ACHN (cell line): Measurements from ENCODE around the gene TP63.

Experiments used
- DNase-seq: peaks from one replicate; pipeline ENCODE4 v3.0.0-alpha.2; 2015
- in situ Hi-C: cut with HindIII; loops from 2 replicates; pipeline ENCODE4 v1.10.0; 2017; ENCODE audit warnings: low sequenced_read_pairs, low pct_ligation_motif_present, low pct_unique_long_range_greater_than_20kb

TP63 gene

DNA sequence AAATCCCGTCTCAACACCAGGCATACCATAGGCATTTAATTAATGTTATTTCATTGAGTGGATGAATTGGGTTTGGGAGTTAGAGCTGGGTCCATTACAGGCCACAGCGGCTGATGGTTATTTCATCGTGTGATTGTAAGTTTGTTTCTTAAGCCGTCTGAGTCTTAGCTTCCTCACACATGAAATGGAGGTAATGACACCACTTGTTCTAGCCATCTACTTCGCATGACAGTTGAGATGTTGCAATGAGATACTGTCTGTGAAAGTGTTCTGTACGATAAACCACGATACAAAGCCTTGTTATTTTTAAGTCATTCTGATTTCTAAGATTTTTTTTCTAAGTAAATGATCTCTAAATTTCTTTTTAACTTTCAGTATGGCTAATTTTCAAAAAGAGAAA is 8.6 kb upstream of the TP63 start:
- DNase-seq: no peak
- in situ Hi-C loops: no loop called here

DNA sequence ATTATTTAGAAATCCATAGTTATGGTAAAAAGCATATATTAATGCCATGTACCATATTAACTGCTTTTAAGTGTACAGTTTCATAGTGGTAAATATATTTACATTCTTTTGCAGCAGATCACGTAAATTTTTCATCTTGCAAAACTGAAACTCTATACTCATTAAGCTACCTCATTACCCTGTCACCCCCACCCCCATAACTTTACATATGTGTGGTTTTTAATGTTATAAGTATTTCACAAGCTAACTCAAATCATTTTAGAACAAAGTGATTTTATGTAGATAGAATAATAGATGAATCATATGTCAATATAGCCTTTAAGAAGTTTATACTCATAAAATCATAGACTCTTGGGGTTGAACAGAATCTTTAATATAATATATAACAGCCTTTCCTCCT is 7.1 kb upstream of the TP63 start:
- no peak for DNase-seq
- in situ Hi-C loops: no loop called here

GRCh38 chr3:189625071-189625470 is 6.1 kb upstream of the TP63 start:
- DNase-seq: no peak
- in situ Hi-C loops: no loop called here

- DNase-seq: no peak
- in situ Hi-C loops: no loop called here
These were observed 5.6 kb upstream of the TP63 start for GRCh38 chr3:189625572-189625971.

DNA sequence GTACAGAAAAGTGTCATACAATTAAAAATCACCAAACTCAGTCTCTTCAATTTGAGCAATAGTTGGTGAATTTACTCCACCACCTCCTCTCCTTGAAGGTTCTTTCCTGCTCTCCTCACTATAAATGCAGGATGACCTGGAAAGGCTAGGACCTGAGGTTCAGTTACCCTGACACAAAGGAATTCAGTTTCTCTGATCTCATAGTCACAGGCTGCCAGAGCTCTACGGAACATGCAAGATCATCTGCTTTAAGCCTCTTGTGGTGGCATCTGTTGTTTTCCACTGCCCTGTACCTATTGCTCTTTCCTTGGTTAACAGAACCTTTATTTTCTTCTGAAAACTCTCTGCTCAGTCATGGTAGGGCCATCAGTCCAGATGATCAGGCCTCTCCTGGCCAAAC is 4.9 kb upstream of the TP63 start:
- no peak for DNase-seq
- in situ Hi-C loops: no loop called here

- DNase-seq: no peak
- in situ Hi-C loops: no loop called here
These were observed 1.3 kb upstream of the TP63 start for GRCh38 chr3:189629803-189630455.

DNA sequence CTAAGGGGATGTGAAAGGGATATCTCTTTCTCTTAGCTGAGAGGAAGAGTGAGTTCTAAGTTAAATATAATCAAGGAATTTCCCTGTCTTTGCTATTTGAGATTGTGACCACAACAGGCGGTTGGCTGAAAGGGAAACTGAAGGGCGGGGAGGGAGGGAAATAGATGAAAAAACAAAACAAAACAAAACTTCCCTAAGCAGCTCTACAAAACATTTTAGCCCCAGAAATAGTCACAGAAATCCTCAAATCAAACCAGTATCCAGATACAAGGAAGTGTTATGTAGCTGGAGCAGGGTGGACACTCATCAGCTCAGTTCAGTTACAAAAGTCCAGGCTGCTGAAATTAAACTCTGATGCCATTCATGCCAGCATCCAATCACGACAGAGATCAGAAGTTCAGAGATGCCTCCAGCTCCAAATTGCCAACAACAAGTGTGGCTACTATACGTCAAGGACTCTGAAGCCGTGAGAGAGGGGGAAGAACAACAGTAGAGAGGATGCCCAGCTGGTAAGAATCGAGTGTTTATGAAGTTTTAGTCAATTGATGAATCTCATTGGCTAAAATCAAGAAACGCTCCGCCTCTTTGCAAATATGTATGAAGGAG is 319 bp upstream of the TP63 start:
- no peak for DNase-seq
- in situ Hi-C loops: no loop called here

DNA sequence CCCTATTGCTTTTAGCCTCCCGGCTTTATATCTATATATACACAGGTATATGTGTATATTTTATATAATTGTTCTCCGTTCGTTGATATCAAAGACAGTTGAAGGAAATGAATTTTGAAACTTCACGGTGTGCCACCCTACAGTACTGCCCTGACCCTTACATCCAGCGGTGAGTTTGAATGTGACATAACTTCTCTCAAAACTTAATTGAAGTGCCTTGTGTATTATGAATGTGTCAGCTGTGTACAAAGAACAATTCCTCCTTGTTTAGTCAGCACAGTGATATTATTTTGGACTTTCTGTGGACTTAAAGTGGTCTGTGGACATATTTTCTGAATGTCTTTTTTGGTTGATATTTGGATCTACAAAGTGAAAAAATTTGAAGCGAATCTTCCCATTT is 220 bp downstream of the TP63 start:
- in situ Hi-C loops: no loop called here
- no peak for DNase-seq

DNA sequence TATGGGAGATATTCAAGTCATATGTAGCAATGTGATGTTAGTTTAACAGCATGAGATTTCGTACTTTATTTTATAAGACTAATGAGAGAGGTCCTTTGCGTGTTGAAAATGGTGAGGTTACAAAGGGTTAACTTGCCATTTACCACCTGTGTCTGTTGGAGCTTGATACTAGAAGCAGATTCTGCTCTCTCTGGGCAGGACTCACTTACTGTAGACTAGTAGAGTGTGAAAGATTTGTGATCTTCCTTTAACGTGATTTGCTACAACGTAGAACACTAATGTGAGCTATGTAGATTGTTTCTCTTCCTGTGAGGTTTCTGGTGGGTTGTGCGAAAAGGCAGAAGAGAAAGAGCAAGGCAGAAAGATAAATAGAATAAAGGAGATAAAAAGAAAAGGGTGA is 1.1 kb downstream of the TP63 start:
- DNase-seq: no peak
- in situ Hi-C loops: no loop called here

- no peak for DNase-seq
- in situ Hi-C loops: no loop called here
These were observed 4.2 kb downstream of the TP63 start for GRCh38 chr3:189635339-189635738.

DNA sequence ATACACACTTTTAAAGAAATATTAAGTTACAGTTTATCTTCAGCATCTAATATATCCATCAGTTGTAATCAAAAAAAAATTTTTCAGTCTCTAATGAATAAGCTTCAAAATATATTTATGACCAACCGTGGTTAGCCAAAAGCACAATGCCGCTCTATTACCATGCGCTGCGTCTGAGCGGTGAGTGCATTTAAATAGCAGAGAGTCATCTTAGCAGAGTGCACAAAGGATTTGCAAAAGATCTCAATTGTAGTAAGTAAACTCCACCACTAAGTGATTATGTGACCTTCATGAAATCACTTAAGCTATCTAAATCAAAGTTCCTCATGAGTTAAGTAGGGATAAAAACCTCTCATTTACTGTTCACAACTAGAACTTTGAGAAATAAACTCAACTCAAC is 4.9 kb downstream of the TP63 start:
- in situ Hi-C loops: no loop called here
- DNase-seq: no peak

GRCh38 chr3:189637750-189638149 is 6.6 kb downstream of the TP63 start:
- in situ Hi-C loops: no loop called here
- DNase-seq: no peak

- DNase-seq: no peak
- in situ Hi-C loops: no loop called here
These were observed 7.3 kb downstream of the TP63 start for GRCh38 chr3:189638276-189639031.

- in situ Hi-C loops: no loop called here
- DNase-seq: no peak
These were observed 10.6 kb downstream of the TP63 start for GRCh38 chr3:189641776-189642175.

DNA sequence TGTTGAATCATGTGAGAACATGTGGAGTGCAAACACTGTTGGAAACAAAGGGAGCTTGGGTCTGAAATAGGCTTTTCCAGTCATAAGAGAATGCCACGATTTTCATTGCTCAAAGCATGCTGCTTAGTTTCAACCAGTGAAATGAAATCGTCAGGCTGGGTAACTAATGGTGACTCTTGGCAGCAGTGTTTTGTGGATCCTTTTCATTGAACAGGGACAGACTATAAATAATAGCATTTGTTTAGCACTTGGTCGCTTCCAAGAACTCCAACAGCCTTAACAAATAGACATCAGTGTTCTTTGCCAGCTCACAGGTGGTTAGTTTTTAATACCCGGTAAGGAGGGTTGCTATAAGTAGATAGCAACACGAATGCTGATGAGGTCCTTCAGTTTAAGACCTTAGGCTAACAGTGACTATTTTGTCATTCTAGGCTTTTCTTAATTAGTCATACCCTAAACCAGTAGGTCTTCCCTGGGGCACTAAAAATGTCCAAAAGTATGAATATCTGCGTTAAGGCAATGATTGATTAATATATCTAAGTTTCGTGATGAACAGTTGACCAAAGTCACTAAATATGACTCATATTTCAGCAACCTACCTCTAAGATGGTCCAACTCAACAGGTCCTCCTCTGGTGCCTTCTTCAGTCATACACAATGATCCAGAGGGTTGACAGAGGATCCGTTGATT is 15.8 kb downstream of the TP63 start:
- DNase-seq: no peak
- in situ Hi-C loops: no loop called here

GRCh38 chr3:189652042-189652441 is 20.9 kb downstream of the TP63 start:
- DNase-seq: peak; percentile 18
- in situ Hi-C loops: no loop called here

DNA sequence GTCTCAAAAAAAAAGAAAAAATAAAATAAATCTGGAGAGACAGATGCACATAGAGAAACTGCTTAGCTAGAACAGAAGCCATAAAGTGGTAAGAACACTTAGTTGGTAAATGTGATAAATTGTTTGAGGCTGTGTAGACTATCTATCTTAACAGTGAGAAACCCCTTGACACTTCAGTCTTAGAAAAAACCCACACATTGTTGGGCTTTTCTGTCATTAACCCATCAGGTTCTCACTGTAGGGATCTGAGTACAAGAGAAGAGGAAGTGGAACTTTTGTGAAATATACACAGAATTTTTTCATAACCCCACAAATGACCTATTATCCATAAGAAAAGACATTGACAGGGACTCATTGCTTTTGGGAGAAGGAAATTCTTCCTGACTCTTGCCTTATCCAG is 24.4 kb downstream of the TP63 start:
- no peak for DNase-seq
- in situ Hi-C loops: no loop called here

GRCh38 chr3:189659571-189659970 is 28.4 kb downstream of the TP63 start:
- in situ Hi-C loops: no loop called here
- DNase-seq: no peak

DNA sequence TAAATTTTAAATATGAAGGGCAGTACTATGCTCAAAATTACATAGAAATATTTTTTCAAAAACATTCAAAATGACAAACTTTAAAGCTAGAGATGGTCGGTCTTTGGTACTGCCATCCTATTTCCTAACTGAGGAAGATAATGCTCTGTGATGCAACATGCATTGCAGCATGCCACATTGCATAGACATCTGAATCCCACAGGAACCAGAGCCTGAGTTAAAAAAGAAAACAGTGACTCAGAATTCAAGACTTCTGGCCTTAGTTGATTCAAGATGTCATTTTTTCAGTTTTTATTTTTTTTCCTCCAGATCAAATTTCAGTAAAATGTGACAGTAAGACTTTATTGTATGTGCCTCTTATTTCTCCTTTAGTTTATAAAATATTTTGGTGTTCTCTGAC is 33.1 kb downstream of the TP63 start:
- in situ Hi-C loops: no loop called here
- peak; percentile 53 for DNase-seq
